Measurements from ENCODE around the gene TYMP.
"Not testable (repeated sequence)": the region's sequence is repeated elsewhere in the genome, so short reads cannot be mapped to it uniquely, and the experiment has no call there.

The TYMP gene

DNA sequence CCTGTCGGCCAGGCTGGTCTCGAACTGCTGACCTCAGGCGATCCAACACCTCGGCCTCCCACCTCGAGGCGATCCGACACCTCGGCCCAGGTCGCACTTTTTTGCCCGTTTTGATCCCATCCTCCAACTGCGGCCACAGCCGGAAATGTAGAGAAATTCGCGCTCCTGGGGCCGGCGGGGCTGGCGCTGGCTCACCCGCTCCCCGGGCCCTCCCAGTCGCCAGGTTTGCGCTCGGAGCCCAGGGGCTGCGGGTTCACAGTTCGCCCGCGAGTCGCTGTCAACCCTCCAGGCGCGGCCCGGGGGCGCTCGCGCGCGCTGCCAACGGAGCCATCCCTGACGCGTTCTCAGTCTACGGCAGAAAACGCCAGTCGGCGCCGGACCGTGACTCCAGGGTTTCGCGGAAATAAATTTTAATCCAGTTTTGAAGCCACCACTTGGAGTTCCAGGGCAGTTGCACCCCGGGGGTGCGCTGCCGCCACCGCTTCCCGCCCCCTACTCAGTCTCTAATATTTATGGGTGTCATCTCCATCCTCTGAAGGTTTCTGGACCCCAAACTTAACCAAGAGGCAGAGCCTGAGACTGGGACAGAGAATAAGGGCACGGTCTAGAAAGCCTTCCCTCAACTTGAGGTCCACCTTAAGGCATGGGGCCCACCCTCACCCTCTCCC lies 14.4 kb upstream of the TYMP start:
- TF ChIP-seq TAF1 (IDR thresholded peaks at IDR 0.05; ENCODE audit: low read depth, low read length), result no peak
- peak; percentile 77 for TF ChIP-seq PAX5 (IDR thresholded peaks at IDR 0.05; ENCODE audit: insufficient read depth, low read length, severe bottlenecking)
- FAIRE-seq (peak; percentile 88), DNase-seq (ENCODE audit: insufficient read length, low spot score) (peak; percentile 80)

DNA sequence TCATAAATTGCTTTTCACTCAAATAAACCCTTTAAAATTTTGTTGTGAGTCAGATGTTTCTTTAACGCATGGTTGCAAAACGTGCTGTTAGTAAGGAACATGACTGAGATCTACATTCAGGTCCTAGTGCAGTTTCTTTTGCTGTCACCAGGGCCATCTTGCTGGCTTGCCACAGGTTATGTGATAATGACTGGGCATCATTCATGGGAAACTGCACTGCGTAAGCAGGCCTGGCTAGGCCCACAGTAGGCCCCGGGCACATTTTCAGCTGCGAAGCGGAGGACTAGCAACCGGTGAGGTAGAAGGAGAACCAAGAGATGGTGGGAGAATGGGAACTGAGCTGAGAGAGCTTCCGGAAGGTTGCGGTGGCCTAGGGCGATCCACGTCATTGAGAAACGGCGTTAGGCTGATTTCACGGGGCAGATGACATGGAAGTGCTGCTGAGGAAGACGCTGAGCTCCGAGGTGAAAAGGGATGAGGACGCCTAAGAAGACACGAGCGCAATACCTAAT lies 12.7 kb upstream of the TYMP start:
- no peak for DNase-seq (ENCODE audit: insufficient read length, low spot score)
- TF ChIP-seq POLR2AphosphoS5 (IDR thresholded peaks at IDR 0.05; ENCODE audit: low read depth, low read length) (peak; percentile 51; the same call in 1 of the 2 replicates), POLR2A (IDR thresholded peaks at IDR 0.05; ENCODE audit: low read depth, low read length) (peak; percentile 15; the same call in 1 of the 2 replicates), POU2F2 (IDR thresholded peaks at IDR 0.05; ENCODE audit: low read depth, low read length) (0 out of 2 replicates have a peak, but pooled peaks have one; percentile 34), SPI1 (IDR thresholded peaks at IDR 0.05; ENCODE audit: low read depth, low read length) (no peak), TAF1 (IDR thresholded peaks at IDR 0.05; ENCODE audit: low read depth, low read length) (no peak), PAX5 (IDR thresholded peaks at IDR 0.05; ENCODE audit: insufficient read depth, low read length, severe bottlenecking) (no peak)
- FAIRE-seq, result peak; percentile 97

DNA sequence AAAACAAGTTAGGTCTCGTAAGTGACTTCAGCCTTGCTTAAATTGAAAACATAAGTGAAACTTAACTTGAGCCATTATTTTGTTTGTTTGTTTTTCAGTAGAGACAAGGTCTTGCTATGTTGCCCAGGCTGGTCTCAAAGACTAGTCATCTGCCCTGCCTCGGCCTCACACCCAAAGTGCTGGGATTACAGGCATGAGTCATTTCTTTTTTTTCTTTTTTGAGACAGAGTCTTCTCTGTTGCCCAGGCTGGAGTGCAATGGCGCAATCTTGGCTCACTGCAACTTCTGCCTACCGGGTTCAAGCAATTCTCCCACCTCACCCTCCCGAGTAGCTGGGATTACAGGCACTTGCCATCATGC lies 11.8 kb upstream of the TYMP start:
- DNase-seq (ENCODE audit: insufficient read length, low spot score), result not testable (repeated sequence)
- peak; percentile 82 for FAIRE-seq

GRCh38 chr22:50540381-50540780 lies 10.6 kb upstream of the TYMP start:
- TF ChIP-seq PAX5 (IDR thresholded peaks at IDR 0.05; ENCODE audit: insufficient read depth, low read length, severe bottlenecking) (no peak), POU2F2 (IDR thresholded peaks at IDR 0.05; ENCODE audit: low read depth, low read length) (no peak), TAF1 (IDR thresholded peaks at IDR 0.05; ENCODE audit: low read depth, low read length) (no peak), POLR2A (IDR thresholded peaks at IDR 0.05; ENCODE audit: low read depth, low read length) (no peak), SPI1 (IDR thresholded peaks at IDR 0.05; ENCODE audit: low read depth, low read length) (no peak), POLR2AphosphoS5 (IDR thresholded peaks at IDR 0.05; ENCODE audit: low read depth, low read length) (no peak)
- DNase-seq (ENCODE audit: insufficient read length, low spot score) (no peak), FAIRE-seq (no peak)

GRCh38 chr22:50537765-50538164 lies 8.0 kb upstream of the TYMP start:
- no peak for DNase-seq (ENCODE audit: insufficient read length, low spot score)
- FAIRE-seq, result no peak
- no peak for TF ChIP-seq POU2F2 (IDR thresholded peaks at IDR 0.05; ENCODE audit: low read depth, low read length)
- TF ChIP-seq PAX5 (IDR thresholded peaks at IDR 0.05; ENCODE audit: insufficient read depth, low read length, severe bottlenecking), result no peak
- no peak for TF ChIP-seq SPI1 (IDR thresholded peaks at IDR 0.05; ENCODE audit: low read depth, low read length)
- TF ChIP-seq POLR2A (IDR thresholded peaks at IDR 0.05; ENCODE audit: low read depth, low read length), result no peak
- no peak for TF ChIP-seq POLR2AphosphoS5 (IDR thresholded peaks at IDR 0.05; ENCODE audit: low read depth, low read length)
- no peak for TF ChIP-seq TAF1 (IDR thresholded peaks at IDR 0.05; ENCODE audit: low read depth, low read length)

DNA sequence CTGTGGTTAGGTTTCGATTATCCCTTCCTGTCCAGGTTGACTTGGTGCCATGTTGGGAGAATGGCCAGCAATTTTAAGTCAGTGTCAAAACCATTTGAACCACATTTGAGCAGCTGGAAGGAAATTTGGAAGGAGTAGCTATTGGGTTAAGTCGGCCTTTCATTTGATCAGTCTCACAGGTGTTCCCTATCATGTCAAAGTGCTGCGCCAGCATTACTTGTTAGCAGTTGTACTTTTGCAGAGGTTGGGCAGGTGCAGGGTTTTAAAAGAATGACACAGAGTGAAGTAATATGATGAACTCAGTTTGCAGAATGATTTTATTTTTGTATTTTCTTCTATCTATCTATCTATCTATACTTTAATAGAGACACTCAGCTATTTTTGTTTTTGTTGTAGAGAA lies 6.4 kb upstream of the TYMP start:
- FAIRE-seq, result peak; percentile 62
- DNase-seq (ENCODE audit: insufficient read length, low spot score), result no peak

DNA sequence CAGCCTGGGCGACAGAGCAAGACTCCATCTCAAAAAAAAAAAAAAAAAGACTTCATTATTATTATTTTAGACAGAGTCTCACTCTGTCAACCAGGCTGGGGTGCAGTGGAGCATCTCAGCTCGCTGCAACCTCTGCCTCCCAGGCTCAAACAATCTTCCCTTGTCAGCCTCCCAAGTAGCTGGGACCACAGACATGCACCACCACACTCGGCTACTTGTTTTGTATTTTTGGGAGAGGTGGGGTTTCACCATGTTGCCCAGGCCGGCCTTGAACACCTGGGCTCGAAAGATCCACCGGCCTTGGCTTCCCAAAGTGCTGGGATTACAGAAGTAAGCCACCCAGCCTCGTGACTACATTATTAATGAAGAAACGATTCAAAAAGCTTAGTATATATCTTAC lies 5.3 kb upstream of the TYMP start:
- FAIRE-seq, result peak; percentile 28

More for the DNA sequence above, 6.4 kb upstream of the TYMP start:
- TF ChIP-seq POU2F2 (IDR thresholded peaks at IDR 0.05; ENCODE audit: low read depth, low read length) (no peak), POLR2A (IDR thresholded peaks at IDR 0.05; ENCODE audit: low read depth, low read length) (no peak), TAF1 (IDR thresholded peaks at IDR 0.05; ENCODE audit: low read depth, low read length) (no peak), SPI1 (IDR thresholded peaks at IDR 0.05; ENCODE audit: low read depth, low read length) (no peak), PAX5 (IDR thresholded peaks at IDR 0.05; ENCODE audit: insufficient read depth, low read length, severe bottlenecking) (no peak), POLR2AphosphoS5 (IDR thresholded peaks at IDR 0.05; ENCODE audit: low read depth, low read length) (no peak)

GRCh38 chr22:50533856-50534711 lies 4.3 kb upstream of the TYMP start:
- not testable (repeated sequence) for DNase-seq (ENCODE audit: insufficient read length, low spot score)
- peak; percentile 95 for FAIRE-seq
- TF ChIP-seq POLR2A (IDR thresholded peaks at IDR 0.05; ENCODE audit: low read depth, low read length), result peak; percentile 54; the same call in 1 of the 2 replicates

More for the DNA sequence above, 5.3 kb upstream of the TYMP start:
- DNase-seq (ENCODE audit: insufficient read length, low spot score), result no peak
- no peak for TF ChIP-seq TAF1 (IDR thresholded peaks at IDR 0.05; ENCODE audit: low read depth, low read length)
- TF ChIP-seq SPI1 (IDR thresholded peaks at IDR 0.05; ENCODE audit: low read depth, low read length), result no peak
- no peak for TF ChIP-seq PAX5 (IDR thresholded peaks at IDR 0.05; ENCODE audit: insufficient read depth, low read length, severe bottlenecking)
- no peak for TF ChIP-seq POLR2AphosphoS5 (IDR thresholded peaks at IDR 0.05; ENCODE audit: low read depth, low read length)
- TF ChIP-seq POLR2A (IDR thresholded peaks at IDR 0.05; ENCODE audit: low read depth, low read length), result no peak
- TF ChIP-seq POU2F2 (IDR thresholded peaks at IDR 0.05; ENCODE audit: low read depth, low read length), result no peak

DNA sequence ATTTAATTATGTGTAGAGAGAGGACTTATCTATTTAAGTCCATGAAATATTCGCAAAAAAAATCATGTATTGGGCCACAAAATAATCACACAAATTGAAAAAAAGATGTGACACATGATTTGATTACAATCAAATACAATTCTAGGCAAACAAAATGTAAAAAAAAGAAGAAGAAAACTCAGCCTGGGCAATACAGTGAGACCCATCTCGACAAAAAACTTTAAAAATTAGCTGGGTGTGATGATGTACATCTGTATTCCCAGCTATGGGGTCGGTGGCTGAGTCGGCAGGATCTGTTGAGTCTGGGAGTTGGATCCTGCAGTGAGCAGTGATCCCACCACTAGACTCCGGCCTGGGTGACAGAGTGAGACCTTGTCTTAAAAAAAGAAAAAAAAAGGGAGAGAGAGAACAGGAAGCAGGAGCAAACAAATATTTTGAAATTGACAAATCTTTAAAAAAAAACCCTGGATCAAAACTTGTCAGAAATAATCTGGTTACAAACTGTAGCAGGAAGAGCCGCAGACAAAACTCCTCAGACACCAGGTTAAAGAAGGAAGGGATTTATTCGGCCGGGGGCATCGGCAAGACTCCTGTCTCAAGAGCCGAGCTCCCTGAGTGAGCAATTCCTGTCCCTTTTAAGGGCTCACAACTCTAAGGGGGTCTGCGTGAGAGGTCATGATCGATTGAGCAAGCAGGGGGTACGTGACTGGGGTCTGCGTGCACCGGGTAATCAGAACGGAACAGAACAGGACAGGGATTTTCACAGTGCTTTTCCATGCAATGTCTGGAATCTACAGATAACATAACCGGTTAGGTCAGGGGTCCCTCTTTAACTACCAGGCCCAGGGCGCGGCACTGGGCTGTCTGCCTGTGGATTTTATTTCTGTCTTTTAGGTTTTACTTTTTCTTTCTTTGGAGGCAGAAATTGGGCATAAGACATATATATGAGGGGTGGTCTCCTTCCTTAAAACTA lies 3.3 kb upstream of the TYMP start:
- FAIRE-seq (peak; percentile 69), DNase-seq (ENCODE audit: insufficient read length, low spot score) (no peak)
- no peak for TF ChIP-seq TAF1 (IDR thresholded peaks at IDR 0.05; ENCODE audit: low read depth, low read length)
- no peak for TF ChIP-seq PAX5 (IDR thresholded peaks at IDR 0.05; ENCODE audit: insufficient read depth, low read length, severe bottlenecking)
- no peak for TF ChIP-seq POU2F2 (IDR thresholded peaks at IDR 0.05; ENCODE audit: low read depth, low read length)
- TF ChIP-seq POLR2A (IDR thresholded peaks at IDR 0.05; ENCODE audit: low read depth, low read length), result no peak
- TF ChIP-seq POLR2AphosphoS5 (IDR thresholded peaks at IDR 0.05; ENCODE audit: low read depth, low read length), result no peak
- no peak for TF ChIP-seq SPI1 (IDR thresholded peaks at IDR 0.05; ENCODE audit: low read depth, low read length)
